GM12878 (cell line): ENCODE measurements around the gene MCCD1. TPM values are rescaled to one million over a fixed set of nuclear protein-coding genes. Genes with fewer than 3 reads are reported as not detected.

Experiments used
- ATAC-seq: fragments of 200-7000 bp; cut with Tn5 transposase; 3 replicates; pipeline ENCODE4 v1.9.1; 2020; ENCODE audit warnings: mild to moderate bottlenecking, moderate library complexity
- BruUV-seq: library from RNA; stranded (reverse); fragments of 400-500 nt; replicated peaks from 2 replicates; lab custom pipeline; 2021; lab: Mats Ljungman, UMichigan
- CTCF ChIA-PET: fragments of 300-600 bp; sonication (Branson Sonifier 250); formaldehyde crosslinking; extraction: SDS; loops from one replicate; lab custom pipeline; 2021; ENCODE audit warnings: inconsistent platforms; lab: Yijun Ruan, JAX
- POLR2A ChIA-PET: fragments of 350-600 bp; formaldehyde crosslinking; extraction: SDS; loops from one replicate; lab custom pipeline; 2021; ENCODE audit warnings: inconsistent platforms; lab: Charles Lee
- RAD21 ChIA-PET: fragments of 300-600 bp; sonication (Branson Sonifier 250); formaldehyde crosslinking; loops from one replicate; lab custom pipeline; 2023; ENCODE audit warnings: antibody characterized with exemption; ENCODE audit not compliant: unreplicated experiment; lab: Charles Lee
- SMC1A ChIA-PET: fragments of 300-600 bp; sonication (Branson Sonifier 250); formaldehyde crosslinking; loops from one replicate; lab custom pipeline; 2023; ENCODE audit not compliant: unreplicated experiment, uncharacterized antibody; lab: Charles Lee
- DNase-seq: peaks from one replicate; pipeline ENCODE4 v3.0.0-alpha.2; 2011; ENCODE audit warnings: low read depth, low spot score
- FAIRE-seq: peaks from 3 replicates; lab custom pipeline; 2011; peaks lifted over from hg19 to GRCh38; lab: Jason Lieb, UNC
- H2AFZ ChIP-seq: 2 replicates; pipeline ENCODE4 v1.6.0; 2011; ENCODE audit warnings: low read depth, low read length, control low read depth; ENCODE audit not compliant: control insufficient read depth
- H3K27ac ChIP-seq: 2 replicates; pipeline ENCODE4 v1.5.1; 2011; ENCODE audit warnings: control low read depth; ENCODE audit not compliant: control insufficient read depth, insufficient read depth
- H3K27me3 ChIP-seq, 2 experiments: replicated peaks in 1 of 2; 2 replicates each; pipeline versions ENCODE4 v1.6.0 to v1.6.1; 2011; ENCODE audit warnings: low read length in 1 of 2; ENCODE audit not compliant: control insufficient read depth in 2 of 2, insufficient read depth in 2 of 2
- H3K36me3 ChIP-seq, 2 experiments: 2 replicates each; pipeline ENCODE4 v1.5.1; 2011; ENCODE audit warnings: low read length in 1 of 2; ENCODE audit not compliant: control insufficient read depth in 2 of 2, insufficient read depth in 2 of 2
- H3K4me1 ChIP-seq: 2 replicates; pipeline ENCODE4 v1.6.1; 2011; ENCODE audit warnings: mild to moderate bottlenecking, low read length, moderate library complexity, mixed read lengths; ENCODE audit not compliant: control insufficient read depth, insufficient read depth
- H3K4me2 ChIP-seq: 2 replicates; pipeline ENCODE4 v1.6.0; 2011; ENCODE audit warnings: control low read depth; ENCODE audit not compliant: control insufficient read depth, insufficient read depth
- H3K4me3 ChIP-seq: fragments of 200-600 bp; sonication (generic); 2 replicates; pipeline ENCODE4 v1.5.1; 2016
- H3K79me2 ChIP-seq: 2 replicates; pipeline ENCODE4 v1.6.0; 2011; ENCODE audit warnings: low read length; ENCODE audit not compliant: control insufficient read depth, insufficient read depth
- H3K9ac ChIP-seq: 2 replicates; pipeline ENCODE4 v1.8.0; 2011; ENCODE audit warnings: low read length, control low read depth, mixed read lengths; ENCODE audit not compliant: control insufficient read depth, insufficient read depth
- H3K9me3 ChIP-seq: replicated peaks from 3 replicates; pipeline ENCODE4 v1.5.1; 2011; ENCODE audit warnings: mild to moderate bottlenecking, low read length; ENCODE audit not compliant: control insufficient read depth, insufficient read depth
- H4K20me1 ChIP-seq: 2 replicates; pipeline ENCODE4 v1.6.0; 2011; ENCODE audit not compliant: control insufficient read depth, insufficient read depth
- ASH2L ChIP-seq: fragments of 300-600, 200-600 bp; sonication (generic); IDR thresholded peaks from 2 replicates; pipeline ENCODE4 v1.6.1; 2017; ENCODE audit warnings: low read depth, mild to moderate bottlenecking, borderline replicate concordance
- ATF7 ChIP-seq: fragments of 450-650 bp; IDR thresholded peaks from 2 replicates; pipeline ENCODE4 v1.6.1; 2016; ENCODE audit warnings: low read depth, mild to moderate bottlenecking
- BRCA1 ChIP-seq: IDR thresholded peaks from 2 replicates; pipeline ENCODE4 v1.6.1; 2011; ENCODE audit warnings: low read depth, low read length, improper control_type of control experiment
- CBFB ChIP-seq: IDR thresholded peaks from 2 replicates; pipeline ENCODE4 v1.6.1; 2016; ENCODE audit warnings: antibody characterized with exemption, low read depth
- CHD1 ChIP-seq: IDR thresholded peaks from 2 replicates; pipeline ENCODE4 v1.6.1; 2012; ENCODE audit warnings: low read depth, low read length, improper control_type of control experiment
- GATAD2B ChIP-seq: fragments of 450-650 bp; conservative IDR thresholded peaks from 2 replicates; pipeline ENCODE4 v1.6.1; 2017; ENCODE audit warnings: low read depth, mild to moderate bottlenecking, moderate library complexity
- HDAC2 ChIP-seq: fragments of 200-600 bp; sonication (generic); IDR thresholded peaks from 2 replicates; pipeline ENCODE4 v1.6.1; 2017
- HDAC6 ChIP-seq: fragments of 200-600 bp; sonication (generic); IDR thresholded peaks from one replicate; pipeline ENCODE4 v1.8.0; 2017; ENCODE audit warnings: antibody characterized with exemption; ENCODE audit not compliant: unreplicated experiment
- IKZF1 ChIP-seq: fragments of 450-650 bp; conservative IDR thresholded peaks from 2 replicates; pipeline ENCODE4 v1.6.1; 2017; ENCODE audit warnings: antibody characterized with exemption, mild to moderate bottlenecking
- JUND ChIP-seq: IDR thresholded peaks from 2 replicates; pipeline ENCODE4 v1.6.1; 2012; ENCODE audit warnings: low read depth, mild to moderate bottlenecking, low read length, improper control_type of control experiment, moderate library complexity
- LARP7 ChIP-seq: fragments of 450-650 bp; IDR thresholded peaks from 2 replicates; pipeline ENCODE4 v1.6.1; 2017; ENCODE audit warnings: mild to moderate bottlenecking
- MYB ChIP-seq: fragments of 150-350 bp; IDR thresholded peaks from 2 replicates; pipeline ENCODE4 v1.6.1; 2014; ENCODE audit warnings: mild to moderate bottlenecking, low read depth, low read length, borderline replicate concordance
- NFYA ChIP-seq: IDR thresholded peaks from 2 replicates; pipeline ENCODE4 v1.6.1; 2011; ENCODE audit warnings: low read depth, mild to moderate bottlenecking, low read length, improper control_type of control experiment, borderline replicate concordance
- NFYB ChIP-seq: IDR thresholded peaks from 2 replicates; pipeline ENCODE4 v1.6.1; 2011; ENCODE audit warnings: low read depth, mild to moderate bottlenecking, low read length, improper control_type of control experiment, moderate library complexity; ENCODE audit not compliant: insufficient read depth
- PAX5 ChIP-seq: IDR thresholded peaks from 2 replicates; pipeline ENCODE4 v1.6.1; 2011; ENCODE audit warnings: low read depth, low read length, borderline replicate concordance
- RCOR1 ChIP-seq: conservative IDR thresholded peaks from 2 replicates; pipeline ENCODE4 v1.6.1; 2012; ENCODE audit warnings: low read depth, low read length, improper control_type of control experiment
- SIX5 ChIP-seq: IDR thresholded peaks from 2 replicates; pipeline ENCODE4 v1.6.1; 2011; ENCODE audit warnings: mild to moderate bottlenecking, low read depth, low read length, moderate library complexity; ENCODE audit not compliant: severe bottlenecking
- SMAD5 ChIP-seq: IDR thresholded peaks from 2 replicates; pipeline ENCODE4 v1.6.1; 2016; ENCODE audit warnings: antibody characterized with exemption, low read depth
- SREBF2 ChIP-seq: IDR thresholded peaks from 2 replicates; pipeline ENCODE4 v1.6.1; 2012; ENCODE audit warnings: mild to moderate bottlenecking, low read length
- ZSCAN29 ChIP-seq: fragments of 450-650 bp; IDR thresholded peaks from 2 replicates; pipeline ENCODE4 v1.6.1; 2017; ENCODE audit warnings: mild to moderate bottlenecking, moderate library complexity
- WGBS: methylation state at CpG from one replicate; pipeline ENCODE4 v1.1.6; 2016; ENCODE audit warnings: low lambda C conversion rate; ENCODE audit not compliant: insufficient replicate concordance, insufficient coverage; ENCODE audit errors: missing lambda C conversion rate; 5-methylcytosine and 5-hydroxymethylcytosine counted together
- in situ Hi-C: fragments of 300-500 bp; cut with MboI; formaldehyde crosslinking; loops from 9 replicates; pipeline ENCODE4 v1.14.3; 2018; ENCODE audit warnings: mixed read lengths
- intact Hi-C: fragments of 100-400 bp; cut with micrococcal nuclease; formaldehyde crosslinking; loops from one replicate; pipeline ENCODE4 v1.14.2; 2022; ENCODE audit not compliant: unreplicated experiment
- polyA plus RNA-seq, 11 experiments: library from polyadenylated mRNA; depleted of rRNA in 4 of 11; unstranded in 6 of 11; stranded (reverse) in 5 of 11; fragments of >200 nt; fragmentation: Nextera tagmentation in 4 of 11; fragmentation: Illumina TruSeq in 1 of 11; extraction: Ambion mirVana in 4 of 11; extraction: Trizol in 1 of 11; gene quantifications; 1 replicate in 1 of 11; 2 replicates in 10 of 11; pipeline versions ENCODE4 v1.2.1 to v1.2.3, GENCODE V29; 2011 to 2016; ENCODE audit warnings: inconsistent platforms in 2 of 11, missing spikeins in 2 of 11, low read depth in 1 of 11
- total RNA-seq, 4 experiments: library from RNA; depleted of rRNA in 3 of 4; stranded (reverse); fragments of >200 nt in 3 of 4; fragmentation: Illumina TruSeq in 1 of 4; extraction: Trizol in 1 of 4; gene quantifications; 2 replicates each; pipeline versions ENCODE4 v1.2.1 to v1.2.3, GENCODE V29; 2013 to 2021
- TF ChIP-seq, protein P1 (sequence below): fragments of 450-650 bp; IDR thresholded peaks from 2 replicates; pipeline ENCODE4 v1.6.1; 2017; ENCODE audit warnings: low read depth, mild to moderate bottlenecking, moderate library complexity
- TF ChIP-seq, protein P2 (sequence below): IDR thresholded peaks from 2 replicates; pipeline ENCODE4 v1.6.1; 2012; ENCODE audit warnings: low read depth, low read length, improper control_type of control experiment
- TF ChIP-seq, protein P3 (sequence below): IDR thresholded peaks from 2 replicates; pipeline ENCODE4 v1.6.1; 2011; ENCODE audit warnings: borderline replicate concordance, low read depth, mild to moderate bottlenecking, moderate library complexity, mixed read lengths, low read length; ENCODE audit not compliant: insufficient read depth; ENCODE audit errors: extremely low read length

MCCD1 gene
- total and polyA plus RNA-seq, 10 of the 15 experiments (the other 5 are each of a cell fraction or from before 2014, with no cell fraction given), result not detected

DNA sequence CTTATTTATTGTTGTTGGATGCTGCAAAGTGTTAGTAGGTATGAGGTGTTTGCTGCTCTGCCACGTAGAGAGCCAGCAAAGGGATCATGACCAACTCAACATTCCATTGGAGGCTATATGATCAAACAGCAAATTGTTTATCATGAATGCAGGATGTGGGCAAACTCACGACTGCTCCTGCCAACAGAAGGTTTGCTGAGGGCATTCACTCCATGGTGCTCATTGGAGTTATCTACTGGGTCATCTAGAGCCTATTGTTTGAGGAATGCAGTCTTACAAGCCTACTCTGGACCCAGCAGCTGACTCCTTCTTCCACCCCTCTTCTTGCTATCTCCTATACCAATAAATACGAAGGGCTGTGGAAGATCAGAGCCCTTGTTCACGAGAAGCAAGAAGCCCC is 18.8 kb upstream of the MCCD1 start (continued):
- TF ChIP-seq SREBF2, result no peak
- TF ChIP-seq MYB, result no peak
- no peak for TF ChIP-seq RCOR1
- TF ChIP-seq IKZF1, result no peak
- TF ChIP-seq NFYA, result no peak
- no peak for TF ChIP-seq BRCA1
- no peak for TF ChIP-seq CBFB
- TF ChIP-seq, protein P1, sequence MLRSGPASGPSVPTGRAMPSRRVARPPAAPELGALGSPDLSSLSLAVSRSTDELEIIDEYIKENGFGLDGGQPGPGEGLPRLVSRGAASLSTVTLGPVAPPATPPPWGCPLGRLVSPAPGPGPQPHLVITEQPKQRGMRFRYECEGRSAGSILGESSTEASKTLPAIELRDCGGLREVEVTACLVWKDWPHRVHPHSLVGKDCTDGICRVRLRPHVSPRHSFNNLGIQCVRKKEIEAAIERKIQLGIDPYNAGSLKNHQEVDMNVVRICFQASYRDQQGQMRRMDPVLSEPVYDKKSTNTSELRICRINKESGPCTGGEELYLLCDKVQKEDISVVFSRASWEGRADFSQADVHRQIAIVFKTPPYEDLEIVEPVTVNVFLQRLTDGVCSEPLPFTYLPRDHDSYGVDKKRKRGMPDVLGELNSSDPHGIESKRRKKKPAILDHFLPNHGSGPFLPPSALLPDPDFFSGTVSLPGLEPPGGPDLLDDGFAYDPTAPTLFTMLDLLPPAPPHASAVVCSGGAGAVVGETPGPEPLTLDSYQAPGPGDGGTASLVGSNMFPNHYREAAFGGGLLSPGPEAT, result no peak
- TF ChIP-seq HDAC2, result no peak
- no peak for TF ChIP-seq ATF7
- TF ChIP-seq, protein P2, sequence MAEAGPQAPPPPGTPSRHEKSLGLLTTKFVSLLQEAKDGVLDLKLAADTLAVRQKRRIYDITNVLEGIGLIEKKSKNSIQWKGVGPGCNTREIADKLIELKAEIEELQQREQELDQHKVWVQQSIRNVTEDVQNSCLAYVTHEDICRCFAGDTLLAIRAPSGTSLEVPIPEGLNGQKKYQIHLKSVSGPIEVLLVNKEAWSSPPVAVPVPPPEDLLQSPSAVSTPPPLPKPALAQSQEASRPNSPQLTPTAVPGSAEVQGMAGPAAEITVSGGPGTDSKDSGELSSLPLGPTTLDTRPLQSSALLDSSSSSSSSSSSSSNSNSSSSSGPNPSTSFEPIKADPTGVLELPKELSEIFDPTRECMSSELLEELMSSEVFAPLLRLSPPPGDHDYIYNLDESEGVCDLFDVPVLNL, result no peak

DNA sequence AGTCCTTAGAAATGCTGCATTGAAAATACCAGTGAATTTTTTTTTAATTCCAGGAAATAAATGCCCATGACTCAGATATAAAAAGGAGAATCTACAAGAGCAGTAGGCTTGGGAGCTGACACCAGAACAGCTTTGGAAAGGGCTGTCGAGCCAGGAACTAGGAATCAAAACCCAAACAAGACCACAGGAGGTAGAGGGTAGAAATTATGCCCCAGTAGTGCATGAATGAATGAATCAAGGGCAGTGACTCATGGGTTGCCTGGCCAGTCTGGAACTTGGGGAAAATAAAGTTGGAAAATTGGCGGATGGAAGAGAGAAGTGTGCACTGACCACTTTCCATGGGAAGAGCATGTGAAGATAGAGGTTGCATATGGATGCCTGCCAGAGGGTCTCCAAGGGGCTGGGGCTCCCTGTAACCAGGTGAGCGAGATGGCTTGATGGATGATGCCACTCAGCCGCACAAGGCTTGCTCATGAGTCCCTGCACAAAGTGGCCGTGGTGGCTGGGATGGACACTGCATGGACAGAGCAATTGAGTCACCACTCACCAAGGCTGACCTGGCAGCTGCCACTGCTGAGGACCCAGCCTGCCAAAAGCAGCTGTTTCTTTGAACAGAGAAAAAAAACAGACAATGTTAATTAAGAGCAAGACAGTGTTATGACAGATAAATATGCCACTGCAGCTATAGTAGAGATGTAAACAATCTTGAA is 15.2 kb upstream of the MCCD1 start:
- Histone ChIP-seq H3K36me3 (peaks cover 18 to 19% of the 10 kb centered on the region in 2 experiments), H3K79me2 (no peaks in the 10 kb centered on the region), H3K9me3 (no peaks in the 10 kb centered on the region), H4K20me1 (no peaks in the 10 kb centered on the region), H2AFZ (no peak overlapping the region), H3K4me1 (no peaks in the 10 kb centered on the region), H3K4me2 (no peak overlapping the region), H3K4me3 (no peak overlapping the region), H3K9ac (no peak overlapping the region), H3K27ac (no peak overlapping the region), H3K27me3 (no peaks in the 10 kb centered on the region)
- WGBS, result 78% methylated on average over 5 of the region's 5 CpGs
- BruUV-seq, result no TSS peak
- ChIA-PET CTCF (interaction anchor here (1.2 kb wide), 1 partner anchor 71 kb away, joined by 3 read pairs; no protein-coding TSS in a partner anchor), SMC1A (no interaction called here), POLR2A (no interaction called here), RAD21 (no interaction called here)
- DNase-seq (no peak), ATAC-seq (no peak), FAIRE-seq (no peak)
- in situ Hi-C loops (no loop called here), intact Hi-C loops (no loop called here)
- TF ChIP-seq SMAD5 (no peak), NFYB (no peak), LARP7 (no peak), ASH2L (no peak), HDAC6 (no peak), JUND (no peak), CHD1 (no peak), ZSCAN29 (no peak), PAX5 (no peak), GATAD2B (no peak), SIX5 (no peak)
- TF ChIP-seq, protein P3, sequence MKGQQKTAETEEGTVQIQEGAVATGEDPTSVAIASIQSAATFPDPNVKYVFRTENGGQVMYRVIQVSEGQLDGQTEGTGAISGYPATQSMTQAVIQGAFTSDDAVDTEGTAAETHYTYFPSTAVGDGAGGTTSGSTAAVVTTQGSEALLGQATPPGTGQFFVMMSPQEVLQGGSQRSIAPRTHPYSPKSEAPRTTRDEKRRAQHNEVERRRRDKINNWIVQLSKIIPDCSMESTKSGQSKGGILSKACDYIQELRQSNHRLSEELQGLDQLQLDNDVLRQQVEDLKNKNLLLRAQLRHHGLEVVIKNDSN, result no peak
